ENCODE data around the gene UBE2G2. TPM values are rescaled to one million over a fixed set of nuclear protein-coding genes. Genes with fewer than 3 reads are reported as not detected.

UBE2G2 gene
- total RNA-seq, 2 experiments from 2014 or later = 89.9 to 96.8 TPM

GRCh38 chr21:44783020-44783696 lies 18.5 kb downstream of the UBE2G2 start:
- H3K27me3 ChIP-seq (ENCODE audit: control insufficient read depth in 1 of 2, insufficient read depth in 2 of 2, low read length in 2 of 2) = no peaks in the 10 kb centered on the region
- ATAC-seq (ENCODE audit: poor library complexity) (no peak), DNase-seq (no peak)
- H3K36me3 Mint-ChIP-seq (ENCODE audit: low read depth) = peaks cover 69% of the 10 kb centered on the region
- no peaks in the 10 kb centered on the region for H3K27me3 Mint-ChIP-seq
- H3K4me3 Mint-ChIP-seq = no peak overlapping the region
- no peaks in the 10 kb centered on the region for H3K9me3 Mint-ChIP-seq
- peaks cover 4% of the 10 kb centered on the region for H3K4me1 ChIP-seq (ENCODE audit: insufficient read depth, low read length)
- peaks cover 58% of the 10 kb centered on the region for H3K36me3 ChIP-seq (ENCODE audit: insufficient read depth, low read length)
- H3K4me3 ChIP-seq (ENCODE audit: low read length) = no peak overlapping the region
- H3K9me3 ChIP-seq (ENCODE audit: control insufficient read depth in 1 of 2, insufficient read depth in 1 of 2, low read length in 2 of 2) = no peaks in the 10 kb centered on the region
- H3K27ac ChIP-seq (ENCODE audit: low read depth in 1 of 2, low read length in 2 of 2) = no peak overlapping the region
- H3K4me1 Mint-ChIP-seq (ENCODE audit: low read depth) = peaks cover 51% of the 10 kb centered on the region
- CTCF ChIA-PET = interaction anchor here (1.3 kb wide), 1 partner anchor 16 kb away, joined by 3 read pairs; no protein-coding TSS in a partner anchor
- POLR2A ChIA-PET = no interaction called here
- no peak overlapping the region for H3K27ac Mint-ChIP-seq
- intact Hi-C loops (cut with DNase I, micrococcal nuclease) = no loop called here
- no peak for TF ChIP-seq CTCF (IDR thresholded peaks at IDR 0.05)

- no peak for TF ChIP-seq CTCF (IDR thresholded peaks at IDR 0.05)
- Mint-ChIP-seq H3K27me3 (no peaks in the 10 kb centered on the region), H3K4me3 (no peak overlapping the region), H3K9me3 (no peaks in the 10 kb centered on the region), H3K36me3 (ENCODE audit: low read depth) (peaks cover 75% of the 10 kb centered on the region), H3K4me1 (ENCODE audit: low read depth) (peaks cover 47% of the 10 kb centered on the region), H3K27ac (no peak overlapping the region)
- Histone ChIP-seq H3K27me3 (ENCODE audit: control insufficient read depth in 1 of 2, insufficient read depth in 2 of 2, low read length in 2 of 2) (no peaks in the 10 kb centered on the region), H3K9me3 (ENCODE audit: control insufficient read depth in 1 of 2, insufficient read depth in 1 of 2, low read length in 2 of 2) (no peaks in the 10 kb centered on the region), H3K4me1 (ENCODE audit: insufficient read depth, low read length) (peaks cover 4% of the 10 kb centered on the region), H3K36me3 (ENCODE audit: insufficient read depth, low read length) (peaks cover 55% of the 10 kb centered on the region), H3K4me3 (ENCODE audit: low read length) (no peak overlapping the region), H3K27ac (ENCODE audit: low read depth in 1 of 2, low read length in 2 of 2) (no peak overlapping the region)
- DNase-seq = no peak
- intact Hi-C loops (cut with DNase I, micrococcal nuclease) = no loop called here
- ChIA-PET CTCF (interaction anchor here (1.1 kb wide), 1 partner anchor 10 kb away, joined by 3 read pairs; no protein-coding TSS in a partner anchor), POLR2A (no interaction called here)
- ATAC-seq (ENCODE audit: poor library complexity) = no peak
These were observed 20.7 kb downstream of the UBE2G2 start for GRCh38 chr21:44780767-44781459.

- ATAC-seq (ENCODE audit: poor library complexity) (no peak), DNase-seq (no peak)
- H3K4me3 ChIP-seq (ENCODE audit: low read length) = no peak overlapping the region
- H3K9me3 ChIP-seq (ENCODE audit: control insufficient read depth in 1 of 2, insufficient read depth in 1 of 2, low read length in 2 of 2) = no peaks in the 10 kb centered on the region
- intact Hi-C loops (cut with DNase I, micrococcal nuclease) = no loop called here
- no peak overlapping the region for H3K27ac ChIP-seq (ENCODE audit: low read depth in 1 of 2, low read length in 2 of 2)
- no peaks in the 10 kb centered on the region for H3K27me3 ChIP-seq (ENCODE audit: control insufficient read depth in 1 of 2, insufficient read depth in 2 of 2, low read length in 2 of 2)
- H3K27ac Mint-ChIP-seq = peak overlapping the region; percentile 47
- no peak for TF ChIP-seq CTCF (IDR thresholded peaks at IDR 0.05)
- no peaks in the 10 kb centered on the region for H3K9me3 Mint-ChIP-seq
- peaks cover 73% of the 10 kb centered on the region for H3K36me3 Mint-ChIP-seq (ENCODE audit: low read depth)
- no peak overlapping the region for H3K4me3 Mint-ChIP-seq
- peaks cover 57% of the 10 kb centered on the region for H3K36me3 ChIP-seq (ENCODE audit: insufficient read depth, low read length)
- peaks cover 41% of the 10 kb centered on the region for H3K4me1 Mint-ChIP-seq (ENCODE audit: low read depth)
- CTCF ChIA-PET = interaction anchor here (0.5 to 1.1 kb wide), 2 partner anchors 11 to 129 kb away, joined by 3 to 4 read pairs; no protein-coding TSS in a partner anchor
- H3K4me1 ChIP-seq (ENCODE audit: insufficient read depth, low read length) = peaks cover 4% of the 10 kb centered on the region
- no peaks in the 10 kb centered on the region for H3K27me3 Mint-ChIP-seq
- POLR2A ChIA-PET = no interaction called here
These were observed 21.5 kb downstream of the UBE2G2 start for GRCh38 chr21:44780137-44780502.
